Left ventricle myocardium inferior (tissue), 1 donor: ENCODE results near the gene TCEA2. TPM values are rescaled to one million over a fixed set of nuclear protein-coding genes. Genes with fewer than 3 reads are reported as not detected.

Experiments used
- DNase-seq: peaks from one replicate; pipeline ENCODE4 v3.0.0-alpha.2; 2020
- H3K27ac ChIP-seq: fragments of 200-600 bp; replicated peaks from 2 replicates; pipeline ENCODE4 v1.8.0; 2021
- H3K27me3 ChIP-seq: fragments of 200-600 bp; 2 replicates; pipeline ENCODE4 v1.8.0; 2021; ENCODE audit warnings: low read depth
- H3K36me3 ChIP-seq: fragments of 200-600 bp; 2 replicates; pipeline ENCODE4 v1.8.0; 2021
- H3K4me1 ChIP-seq: fragments of 200-600 bp; 2 replicates; pipeline ENCODE4 v1.8.0; 2021
- H3K4me3 ChIP-seq: fragments of 200-600 bp; 2 replicates; pipeline ENCODE4 v1.8.0; 2021; ENCODE audit warnings: mild to moderate bottlenecking, moderate library complexity
- H3K9me3 ChIP-seq: fragments of 200-600 bp; replicated peaks from 2 replicates; pipeline ENCODE4 v1.8.0; 2021
- intact Hi-C: fragments of 100-400 bp; cut with micrococcal nuclease; formaldehyde crosslinking; loops from one replicate; pipeline ENCODE4 v1.11.0; 2022
- total RNA-seq: library from RNA; stranded (reverse); fragmentation: NEBNext Ultra II Directional; extraction: Animal tissue kit (Norgen Biotek cat#: 25700); gene quantifications from one replicate; pipeline ENCODE4 v1.2.1, GENCODE V29; 2021
- TF ChIP-seq, protein P1 (sequence below): fragments of 200-600 bp; IDR thresholded peaks from 2 replicates; pipeline ENCODE4 v1.8.0; 2021; ENCODE audit warnings: antibody characterized with exemption, mild to moderate bottlenecking, borderline replicate concordance
- donor health status: DM: no; HTN: yes; CAD: no; lungs with severe emphysema.

TCEA2 gene
- total RNA-seq, 1 donor from 2014 or later, result 38.9 TPM

GRCh38 chr20:64052987-64053840 is 9.8 kb upstream of the TCEA2 start:
- peak overlapping the region; percentile 44 for H3K4me3 ChIP-seq
- no peaks in the 10 kb centered on the region for H3K9me3 ChIP-seq
- H3K4me1 ChIP-seq, result peaks cover 77% of the 10 kb centered on the region
- DNase-seq, result no peak
- H3K27ac ChIP-seq, result peak overlapping the region; percentile 95
- H3K27me3 ChIP-seq, result peaks cover 88% of the 10 kb centered on the region
- peaks cover 5% of the 10 kb centered on the region for H3K36me3 ChIP-seq
- TF ChIP-seq, protein P1, sequence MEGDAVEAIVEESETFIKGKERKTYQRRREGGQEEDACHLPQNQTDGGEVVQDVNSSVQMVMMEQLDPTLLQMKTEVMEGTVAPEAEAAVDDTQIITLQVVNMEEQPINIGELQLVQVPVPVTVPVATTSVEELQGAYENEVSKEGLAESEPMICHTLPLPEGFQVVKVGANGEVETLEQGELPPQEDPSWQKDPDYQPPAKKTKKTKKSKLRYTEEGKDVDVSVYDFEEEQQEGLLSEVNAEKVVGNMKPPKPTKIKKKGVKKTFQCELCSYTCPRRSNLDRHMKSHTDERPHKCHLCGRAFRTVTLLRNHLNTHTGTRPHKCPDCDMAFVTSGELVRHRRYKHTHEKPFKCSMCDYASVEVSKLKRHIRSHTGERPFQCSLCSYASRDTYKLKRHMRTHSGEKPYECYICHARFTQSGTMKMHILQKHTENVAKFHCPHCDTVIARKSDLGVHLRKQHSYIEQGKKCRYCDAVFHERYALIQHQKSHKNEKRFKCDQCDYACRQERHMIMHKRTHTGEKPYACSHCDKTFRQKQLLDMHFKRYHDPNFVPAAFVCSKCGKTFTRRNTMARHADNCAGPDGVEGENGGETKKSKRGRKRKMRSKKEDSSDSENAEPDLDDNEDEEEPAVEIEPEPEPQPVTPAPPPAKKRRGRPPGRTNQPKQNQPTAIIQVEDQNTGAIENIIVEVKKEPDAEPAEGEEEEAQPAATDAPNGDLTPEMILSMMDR, result no peak
- intact Hi-C loops, result no loop called here

DNA sequence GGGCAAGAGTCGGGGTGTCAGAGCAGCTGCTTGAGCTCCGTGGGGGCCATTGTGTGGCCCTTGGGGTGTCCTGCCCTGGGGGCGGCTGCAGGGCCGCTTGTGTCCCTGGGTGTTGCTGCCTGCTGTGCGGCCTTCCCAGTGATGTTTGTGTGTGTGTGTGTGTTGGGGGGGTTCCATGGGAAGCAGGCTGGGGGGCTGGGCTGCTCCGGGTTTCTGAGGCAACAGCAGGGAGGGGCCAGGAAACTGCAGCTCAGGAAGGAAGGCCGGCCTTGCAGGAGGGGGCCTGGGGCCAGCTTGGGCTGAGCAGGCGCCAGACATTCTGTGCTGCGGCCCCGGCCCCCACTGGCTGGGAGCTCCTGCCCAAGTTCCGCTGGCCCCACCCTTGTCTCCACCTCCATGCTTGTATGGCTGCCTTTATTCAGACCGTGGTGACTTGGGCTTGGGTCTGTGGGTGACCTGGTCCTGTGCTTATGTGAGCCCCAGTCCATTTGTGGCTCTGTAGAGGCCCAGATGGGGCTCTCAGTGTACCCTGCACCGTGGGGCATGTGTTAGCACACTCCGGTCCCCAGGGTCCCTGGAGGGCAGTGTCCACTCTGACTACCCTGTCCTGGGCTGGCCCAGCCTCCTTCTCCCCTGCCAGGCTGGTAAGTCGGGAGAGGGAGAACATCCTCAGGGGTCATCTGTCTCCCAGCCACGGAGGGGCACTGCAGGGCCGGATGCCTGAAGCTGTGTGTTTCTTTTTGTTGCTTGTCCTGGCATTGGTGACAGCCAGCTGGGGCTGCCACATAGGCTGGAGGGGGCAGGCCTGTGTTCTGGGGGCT is 8.9 kb upstream of the TCEA2 start:
- intact Hi-C loops, result no loop called here
- Histone ChIP-seq H3K9me3 (no peaks in the 10 kb centered on the region), H3K4me1 (peaks cover 74% of the 10 kb centered on the region), H3K27me3 (peaks cover 80% of the 10 kb centered on the region), H3K27ac (peak overlapping the region; percentile 95), H3K4me3 (peak overlapping the region; percentile 56), H3K36me3 (no peaks in the 10 kb centered on the region)
- TF ChIP-seq, protein P1, result no peak
- DNase-seq, result peak; percentile 75

- Histone ChIP-seq H3K36me3 (no peaks in the 10 kb centered on the region), H3K27ac (peak overlapping the region; percentile 94), H3K9me3 (no peaks in the 10 kb centered on the region), H3K4me3 (peak overlapping the region; percentile 56), H3K27me3 (peaks cover 69% of the 10 kb centered on the region), H3K4me1 (peaks cover 65% of the 10 kb centered on the region)
- intact Hi-C loops, result no loop called here
- TF ChIP-seq, protein P1, result no peak
- DNase-seq, result no peak
Measured at GRCh38 chr20:64055396-64055892, 7.6 kb upstream of the TCEA2 start.

DNA sequence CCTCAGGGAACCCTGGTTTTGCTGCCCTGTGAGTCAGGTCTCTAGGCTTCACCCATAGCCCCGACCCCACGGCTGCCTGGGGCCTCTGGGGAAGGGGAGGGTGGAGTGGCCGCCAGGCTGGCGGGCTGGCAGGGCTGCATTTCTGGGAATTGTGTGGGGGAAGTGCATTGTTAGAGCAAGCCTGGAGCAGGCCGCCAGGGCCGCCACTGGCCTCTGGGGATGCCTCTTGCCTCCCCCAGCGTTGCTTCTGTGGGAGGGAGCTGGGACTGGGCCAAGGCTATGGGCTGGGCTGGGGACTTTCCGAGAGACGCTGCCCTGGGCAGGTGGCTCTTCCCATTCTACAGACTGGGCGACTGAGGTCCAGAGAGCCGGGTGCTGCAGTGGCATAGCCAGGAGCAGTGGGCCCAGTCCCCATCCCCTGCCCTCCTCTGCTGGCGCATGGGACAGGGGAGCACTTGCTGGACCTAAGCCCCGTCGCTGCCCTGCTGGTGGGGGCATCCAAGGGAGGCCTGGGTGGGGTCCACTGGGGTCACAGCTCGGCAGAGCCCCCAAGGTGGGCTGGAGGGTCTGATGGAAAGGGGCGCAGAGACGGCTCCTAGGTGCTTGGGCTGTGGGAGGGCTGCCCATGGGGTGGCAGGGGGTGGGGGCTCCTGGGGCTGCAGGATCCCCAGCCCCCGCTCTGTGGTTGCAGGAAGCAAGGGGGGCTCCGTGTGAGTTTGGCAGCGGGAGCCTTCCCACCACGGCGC is 6.9 kb upstream of the TCEA2 start:
- Histone ChIP-seq H3K36me3 (no peaks in the 10 kb centered on the region), H3K9me3 (no peaks in the 10 kb centered on the region), H3K27me3 (peaks cover 63% of the 10 kb centered on the region), H3K4me1 (peaks cover 59% of the 10 kb centered on the region), H3K27ac (peak overlapping the region; percentile 94), H3K4me3 (peak overlapping the region; percentile 56)
- TF ChIP-seq, protein P1, result peak; percentile 19
- intact Hi-C loops, result no loop called here
- DNase-seq, result peak; percentile 75

DNA sequence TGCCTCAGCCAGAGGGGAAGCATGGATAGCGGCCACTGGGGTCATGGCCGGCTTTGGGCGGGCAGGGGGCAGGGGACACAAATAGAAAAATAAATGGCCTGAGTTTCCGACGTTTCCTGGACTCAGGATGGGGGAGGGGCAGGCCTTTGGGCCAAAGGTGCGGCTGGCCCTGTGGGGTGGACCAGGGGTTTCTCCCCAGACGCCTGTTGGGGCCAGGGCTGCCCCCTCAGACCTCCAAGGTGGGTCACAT is 6.4 kb upstream of the TCEA2 start:
- Histone ChIP-seq H3K4me3 (peak overlapping the region; percentile 56), H3K4me1 (peaks cover 57% of the 10 kb centered on the region), H3K27me3 (peaks cover 58% of the 10 kb centered on the region), H3K27ac (peak overlapping the region; percentile 94), H3K36me3 (no peaks in the 10 kb centered on the region), H3K9me3 (no peaks in the 10 kb centered on the region)
- TF ChIP-seq, protein P1, result no peak
- DNase-seq, result no peak
- intact Hi-C loops, result no loop called here
